DMS 273 (cell line): ENCODE measurements around the gene ADNP2.

Source experiments
- DNase-seq: peaks from one replicate; lab custom pipeline; 2025; ENCODE audit not compliant: unreplicated experiment; lab: John Stamatoyannopoulos, UW

Gene ADNP2

GRCh38 chr18:80171054-80171872, 62.2 kb downstream of the ADNP2 start:
- no peak for DNase-seq

GRCh38 chr18:80172056-80172455, 63.0 kb downstream of the ADNP2 start:
- no peak for DNase-seq

- no peak for DNase-seq
Measured at GRCh38 chr18:80173060-80173459, 64.0 kb downstream of the ADNP2 start.

- DNase-seq, result no peak
Measured at GRCh38 chr18:80175451-80176204, 66.6 kb downstream of the ADNP2 start.

GRCh38 chr18:80176334-80177073, 67.4 kb downstream of the ADNP2 start:
- no peak for DNase-seq

- DNase-seq, result no peak
Measured at GRCh38 chr18:80177128-80177527, 68.1 kb downstream of the ADNP2 start.

GRCh38 chr18:80178935-80179818, 70.1 kb downstream of the ADNP2 start:
- DNase-seq, result no peak

- DNase-seq, result no peak
Measured at GRCh38 chr18:80179857-80180558, 70.9 kb downstream of the ADNP2 start.

GRCh38 chr18:80180778-80181564, 71.9 kb downstream of the ADNP2 start:
- no peak for DNase-seq

- DNase-seq, result no peak
Measured at GRCh38 chr18:80181642-80182461, 72.8 kb downstream of the ADNP2 start.

- no peak for DNase-seq
Measured at GRCh38 chr18:80182855-80183254, 73.8 kb downstream of the ADNP2 start.

GRCh38 chr18:80183273-80184050, 74.4 kb downstream of the ADNP2 start:
- DNase-seq, result no peak

GRCh38 chr18:80184243-80184772, 75.2 kb downstream of the ADNP2 start:
- no peak for DNase-seq

- DNase-seq, result no peak
Measured at GRCh38 chr18:80185545-80185944, 76.5 kb downstream of the ADNP2 start.

GRCh38 chr18:80187956-80188642, 79.0 kb downstream of the ADNP2 start:
- DNase-seq, result no peak

- DNase-seq, result no peak
Measured at GRCh38 chr18:80188643-80189530, 79.8 kb downstream of the ADNP2 start.
